SK-N-SH treated with all-trans-retinoic acid at 6 μM for 48 hours (cell line): Measurements from ENCODE around the gene HOXD8.

Source experiments
- ATAC-seq: fragments of 200-7000 bp; cut with Tn5 transposase; 3 replicates; pipeline ENCODE4 v1.9.1; 2020; ENCODE audit warnings: mild to moderate bottlenecking, moderate library complexity
- ARNTL ChIP-seq: fragments of 450-650 bp; formaldehyde crosslinking; IDR thresholded peaks from 2 replicates; pipeline ENCODE4 v1.5.0; 2020; ENCODE audit warnings: low read depth, mild to moderate bottlenecking, moderate library complexity, borderline replicate concordance
- BACH2 ChIP-seq: fragments of 250-450 bp; sonication (Bioruptor Pico); IDR thresholded peaks from 2 replicates; pipeline ENCODE4 v1.9.0; 2021; ENCODE audit warnings: mild to moderate bottlenecking, borderline replicate concordance
- CSDC2 ChIP-seq: fragments of 250-450 bp; sonication (Bioruptor Pico); IDR thresholded peaks from 2 replicates; pipeline ENCODE4 v1.5.0; 2020; ENCODE audit warnings: mild to moderate bottlenecking, moderate library complexity
- CSRNP3 ChIP-seq: fragments of 250-450 bp; sonication (Bioruptor Pico); IDR thresholded peaks from 2 replicates; pipeline ENCODE4 v1.5.1; 2021; ENCODE audit warnings: mild to moderate bottlenecking, moderate library complexity
- ESRRG ChIP-seq: fragments of 250-450 bp; sonication (Bioruptor Pico); IDR thresholded peaks from 2 replicates; pipeline ENCODE4 v1.6.1; 2021; ENCODE audit warnings: mild to moderate bottlenecking
- GLIS3 ChIP-seq: fragments of 250-450 bp; sonication (Bioruptor Pico); IDR thresholded peaks from 2 replicates; pipeline ENCODE4 v1.5.0; 2020; ENCODE audit warnings: mild to moderate bottlenecking, moderate library complexity
- OSR1 ChIP-seq: fragments of 250-450 bp; sonication (Bioruptor Pico); IDR thresholded peaks from 2 replicates; pipeline ENCODE4 v1.8.0; 2022; ENCODE audit warnings: moderate library complexity, mild to moderate bottlenecking, inconsistent platforms
- PATZ1 ChIP-seq: fragments of 250-450 bp; sonication (Bioruptor Pico); IDR thresholded peaks from 2 replicates; pipeline ENCODE4 v1.8.0; 2020; ENCODE audit warnings: mild to moderate bottlenecking, moderate library complexity, borderline replicate concordance
- POU6F1 ChIP-seq: fragments of 250-450 bp; sonication (Bioruptor Pico); IDR thresholded peaks from 2 replicates; pipeline ENCODE4 v1.8.0; 2021; ENCODE audit warnings: low read depth, mild to moderate bottlenecking, moderate library complexity, borderline replicate concordance
- PPARA ChIP-seq: fragments of 250-450 bp; sonication (Bioruptor Pico); IDR thresholded peaks from 2 replicates; pipeline ENCODE4 v1.5.0; 2020; ENCODE audit warnings: mild to moderate bottlenecking, borderline replicate concordance
- RARB ChIP-seq: fragments of 250-450 bp; sonication (Bioruptor Pico); IDR thresholded peaks from 2 replicates; pipeline ENCODE4 v1.8.0; 2021; ENCODE audit warnings: mild to moderate bottlenecking, moderate library complexity
- SNAI2 ChIP-seq: fragments of 250-450 bp; sonication (Bioruptor Pico); IDR thresholded peaks from 2 replicates; pipeline ENCODE4 v1.5.0; 2020; ENCODE audit warnings: mild to moderate bottlenecking, moderate library complexity
- TCF4 ChIP-seq: fragments of 250-450 bp; sonication (Bioruptor Pico); IDR thresholded peaks from 2 replicates; pipeline ENCODE4 v1.8.0; 2021; ENCODE audit warnings: mild to moderate bottlenecking, moderate library complexity, borderline replicate concordance
- TOX ChIP-seq: fragments of 250-450 bp; sonication (Bioruptor Pico); IDR thresholded peaks from 2 replicates; pipeline ENCODE4 v1.8.0; 2021; ENCODE audit warnings: mild to moderate bottlenecking, moderate library complexity, borderline replicate concordance
- ZFP30 ChIP-seq: fragments of 450-650 bp; formaldehyde crosslinking; IDR thresholded peaks from 2 replicates; pipeline ENCODE4 v1.5.0; 2022; ENCODE audit warnings: mild to moderate bottlenecking, moderate library complexity
- ZNF565 ChIP-seq: fragments of 450-650 bp; formaldehyde crosslinking; conservative IDR thresholded peaks from 2 replicates; pipeline ENCODE4 v1.5.0; 2020; ENCODE audit warnings: low read depth, mild to moderate bottlenecking, moderate library complexity
- ZNF70 ChIP-seq: fragments of 450-650 bp; formaldehyde crosslinking; IDR thresholded peaks from 2 replicates; pipeline ENCODE4 v1.5.0; 2020; ENCODE audit warnings: mild to moderate bottlenecking, moderate library complexity
- ZNF8 ChIP-seq: fragments of 450-650 bp; formaldehyde crosslinking; IDR thresholded peaks from 2 replicates; pipeline ENCODE4 v1.5.0; 2020; ENCODE audit warnings: mild to moderate bottlenecking, moderate library complexity
- TF ChIP-seq, protein P1 (sequence below): fragments of 250-450 bp; sonication (Bioruptor Pico); IDR thresholded peaks from 2 replicates; pipeline ENCODE4 v1.5.0; 2020; ENCODE audit warnings: mild to moderate bottlenecking, moderate library complexity
- TF ChIP-seq, protein P2 (sequence below): fragments of 250-450 bp; sonication (Bioruptor Pico); IDR thresholded peaks from 2 replicates; pipeline ENCODE4 v1.5.1; 2020; ENCODE audit warnings: low read depth, mild to moderate bottlenecking, moderate library complexity

Gene HOXD8

GRCh38 chr2:176175709-176176607 lies 46.5 kb downstream of the HOXD8 start:
- ATAC-seq, result no peak
- TF ChIP-seq PATZ1 (CRISPR knock-in tag) (no peak), ZNF565 (CRISPR knock-in tag) (no peak), ESRRG (CRISPR knock-in tag) (no peak), GLIS3 (CRISPR knock-in tag) (no peak)

GRCh38 chr2:176177580-176178037 lies 48.1 kb downstream of the HOXD8 start:
- TF ChIP-seq ZFP30 (CRISPR knock-in tag) (no peak), ESRRG (CRISPR knock-in tag) (no peak), PATZ1 (CRISPR knock-in tag) (no peak), ZNF70 (CRISPR knock-in tag) (no peak), POU6F1 (CRISPR knock-in tag) (no peak), ARNTL (CRISPR knock-in tag) (no peak), OSR1 (CRISPR knock-in tag) (no peak), GLIS3 (CRISPR knock-in tag) (no peak), CSDC2 (CRISPR knock-in tag) (no peak), RARB (CRISPR knock-in tag) (no peak), SNAI2 (CRISPR knock-in tag) (no peak)
- TF ChIP-seq, protein P1, sequence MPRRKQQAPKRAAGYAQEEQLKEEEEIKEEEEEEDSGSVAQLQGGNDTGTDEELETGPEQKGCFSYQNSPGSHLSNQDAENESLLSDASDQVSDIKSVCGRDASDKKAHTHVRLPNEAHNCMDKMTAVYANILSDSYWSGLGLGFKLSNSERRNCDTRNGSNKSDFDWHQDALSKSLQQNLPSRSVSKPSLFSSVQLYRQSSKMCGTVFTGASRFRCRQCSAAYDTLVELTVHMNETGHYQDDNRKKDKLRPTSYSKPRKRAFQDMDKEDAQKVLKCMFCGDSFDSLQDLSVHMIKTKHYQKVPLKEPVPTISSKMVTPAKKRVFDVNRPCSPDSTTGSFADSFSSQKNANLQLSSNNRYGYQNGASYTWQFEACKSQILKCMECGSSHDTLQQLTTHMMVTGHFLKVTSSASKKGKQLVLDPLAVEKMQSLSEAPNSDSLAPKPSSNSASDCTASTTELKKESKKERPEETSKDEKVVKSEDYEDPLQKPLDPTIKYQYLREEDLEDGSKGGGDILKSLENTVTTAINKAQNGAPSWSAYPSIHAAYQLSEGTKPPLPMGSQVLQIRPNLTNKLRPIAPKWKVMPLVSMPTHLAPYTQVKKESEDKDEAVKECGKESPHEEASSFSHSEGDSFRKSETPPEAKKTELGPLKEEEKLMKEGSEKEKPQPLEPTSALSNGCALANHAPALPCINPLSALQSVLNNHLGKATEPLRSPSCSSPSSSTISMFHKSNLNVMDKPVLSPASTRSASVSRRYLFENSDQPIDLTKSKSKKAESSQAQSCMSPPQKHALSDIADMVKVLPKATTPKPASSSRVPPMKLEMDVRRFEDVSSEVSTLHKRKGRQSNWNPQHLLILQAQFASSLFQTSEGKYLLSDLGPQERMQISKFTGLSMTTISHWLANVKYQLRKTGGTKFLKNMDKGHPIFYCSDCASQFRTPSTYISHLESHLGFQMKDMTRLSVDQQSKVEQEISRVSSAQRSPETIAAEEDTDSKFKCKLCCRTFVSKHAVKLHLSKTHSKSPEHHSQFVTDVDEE (CRISPR knock-in tag), result no peak
- TF ChIP-seq, all 23 proteins: peak for 0
- ATAC-seq, result no peak

DNA sequence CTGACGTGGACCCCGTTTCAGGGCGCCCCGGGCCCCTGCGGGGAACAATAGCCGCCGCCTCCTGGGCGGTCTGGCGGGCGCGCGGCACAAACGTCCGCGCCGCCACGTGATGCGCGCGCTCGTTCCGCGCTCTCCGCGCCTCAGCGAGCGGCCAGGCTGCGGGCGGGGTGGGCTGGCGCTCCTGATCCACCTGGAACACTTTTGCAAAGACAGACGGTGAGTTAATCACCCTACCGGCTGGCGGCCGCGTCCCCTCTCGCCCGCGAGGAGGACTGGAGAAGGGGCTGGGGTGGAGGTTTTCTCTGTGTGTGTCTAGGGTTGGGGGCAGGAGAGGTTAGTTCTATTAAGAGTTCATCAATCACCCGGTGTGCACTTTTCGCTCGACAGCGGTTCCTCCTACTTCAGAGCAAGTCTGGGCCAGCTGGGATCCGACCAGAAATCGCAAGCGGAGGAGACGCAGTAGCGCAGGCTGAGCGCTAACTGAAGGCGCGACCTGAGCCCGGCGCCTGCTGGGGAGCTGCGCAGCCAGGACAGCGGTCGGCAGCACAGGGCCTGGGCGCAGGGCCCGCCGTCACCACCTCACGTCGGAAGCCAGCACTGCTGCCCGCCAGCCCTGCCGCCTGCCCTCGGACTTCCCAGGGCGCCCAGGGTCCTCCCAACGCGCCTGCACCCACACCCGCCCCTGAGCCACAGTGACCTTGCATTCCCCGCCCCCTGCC lies 48.7 kb downstream of the HOXD8 start:
- TF ChIP-seq GLIS3 (CRISPR knock-in tag) (no peak), ZNF565 (CRISPR knock-in tag) (no peak), CSDC2 (CRISPR knock-in tag) (no peak), RARB (CRISPR knock-in tag) (no peak), ZNF8 (CRISPR knock-in tag) (no peak), BACH2 (CRISPR knock-in tag) (no peak), TOX (CRISPR knock-in tag) (no peak), CSRNP3 (no peak), ZNF70 (CRISPR knock-in tag) (no peak), OSR1 (CRISPR knock-in tag) (no peak), TCF4 (no peak), PPARA (CRISPR knock-in tag) (no peak), PATZ1 (CRISPR knock-in tag) (no peak), ZFP30 (CRISPR knock-in tag) (no peak), ESRRG (CRISPR knock-in tag) (no peak)
- TF ChIP-seq, protein P2, sequence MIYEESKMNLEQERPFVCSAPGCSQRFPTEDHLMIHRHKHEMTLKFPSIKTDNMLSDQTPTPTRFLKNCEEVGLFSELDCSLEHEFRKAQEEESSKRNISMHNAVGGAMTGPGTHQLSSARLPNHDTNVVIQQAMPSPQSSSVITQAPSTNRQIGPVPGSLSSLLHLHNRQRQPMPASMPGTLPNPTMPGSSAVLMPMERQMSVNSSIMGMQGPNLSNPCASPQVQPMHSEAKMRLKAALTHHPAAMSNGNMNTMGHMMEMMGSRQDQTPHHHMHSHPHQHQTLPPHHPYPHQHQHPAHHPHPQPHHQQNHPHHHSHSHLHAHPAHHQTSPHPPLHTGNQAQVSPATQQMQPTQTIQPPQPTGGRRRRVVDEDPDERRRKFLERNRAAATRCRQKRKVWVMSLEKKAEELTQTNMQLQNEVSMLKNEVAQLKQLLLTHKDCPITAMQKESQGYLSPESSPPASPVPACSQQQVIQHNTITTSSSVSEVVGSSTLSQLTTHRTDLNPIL (CRISPR knock-in tag), result no peak
- TF ChIP-seq, all 23 proteins: peak for 0

More for the DNA sequence above, 48.7 kb downstream of the HOXD8 start:
- ATAC-seq, result no peak
